HepG2 (cell line): Measurements from ENCODE around the gene LCE2A. TPM values are rescaled to one million over a fixed set of nuclear protein-coding genes. Genes with fewer than 3 reads are reported as not detected.

Experiments
- ATAC-seq: fragments of 200-7000 bp; cut with Tn5 transposase; 3 replicates; pipeline ENCODE4 v1.9.1; 2020; ENCODE audit warnings: mild to moderate bottlenecking, moderate library complexity
- BruUV-seq: library from RNA; stranded (reverse); fragments of 400-500 nt; replicated peaks from 2 replicates; lab custom pipeline; 2021; lab: Mats Ljungman, UMichigan
- CTCF ChIA-PET: fragments of 300-600 bp; formaldehyde crosslinking; extraction: SDS; loops from one replicate; lab custom pipeline; 2021; ENCODE audit warnings: low total read pairs, inconsistent platforms, low intra/inter-chr PET ratio; lab: Yijun Ruan, JAX
- POLR2A ChIA-PET: fragments of 350-600 bp; sonication (Branson Sonifier 250); formaldehyde crosslinking; loops from one replicate; lab custom pipeline; 2020; ENCODE audit warnings: antibody characterized with exemption, inconsistent platforms; lab: Yijun Ruan, JAX
- DNase-seq: peaks from one replicate; pipeline ENCODE4 v3.0.0-alpha.2; 2015; ENCODE audit warnings: low spot score
- FAIRE-seq: peaks from 3 replicates; lab custom pipeline; 2011; peaks lifted over from hg19 to GRCh38; lab: Jason Lieb, UNC
- H2AFZ ChIP-seq: one replicate; pipeline ENCODE4 v1.6.1; 2011; ENCODE audit warnings: low read length, inconsistent platforms
- H3K27ac ChIP-seq: fragments of 300-600 bp; 3 replicates; pipeline ENCODE4 v1.8.0; 2011; ENCODE audit warnings: mixed run types, mild to moderate bottlenecking, mixed read lengths, low read length, inconsistent platforms; ENCODE audit not compliant: insufficient read depth; ENCODE audit errors: extremely low read length
- H3K27me3 ChIP-seq, 2 experiments: fragments of 200-600 bp in 1 of 2; 2 replicates in 1 of 2; 3 replicates in 1 of 2; pipeline versions ENCODE4 v1.6.0 to v1.8.0; 2011; ENCODE audit warnings: low read length in 2 of 2, mild to moderate bottlenecking in 2 of 2, moderate library complexity in 2 of 2, inconsistent platforms in 1 of 2; ENCODE audit not compliant: insufficient read depth in 2 of 2, control insufficient read depth in 1 of 2
- H3K36me3 ChIP-seq, 2 experiments: fragments of 200-600 bp in 1 of 2; replicated peaks in 1 of 2; 2 replicates in 1 of 2; 3 replicates in 1 of 2; pipeline versions ENCODE4 v1.5.1 to v1.8.0; 2011; ENCODE audit warnings: low read length in 2 of 2, inconsistent platforms in 1 of 2; ENCODE audit not compliant: insufficient read depth in 2 of 2, control insufficient read depth in 1 of 2
- H3K4me1 ChIP-seq: 2 replicates; pipeline ENCODE4 v1.5.1; 2012; ENCODE audit warnings: low read length, inconsistent platforms; ENCODE audit not compliant: insufficient read depth
- H3K4me2 ChIP-seq: 2 replicates; pipeline ENCODE4 v1.6.0; 2011; ENCODE audit warnings: low read depth, low read length, inconsistent platforms
- H3K4me3 ChIP-seq, 3 experiments: fragments of 200-600 bp in 1 of 3; sonication (generic), shearing (Covaris generic) in 1 of 3; replicated peaks in 1 of 3; 2 replicates each; pipeline ENCODE4 v1.5.1; 2011 to 2016; ENCODE audit warnings: low read length in 3 of 3, inconsistent platforms in 2 of 3, low read depth in 2 of 3, mild to moderate bottlenecking in 2 of 3, control low read depth in 1 of 3, mixed read lengths in 1 of 3; ENCODE audit not compliant: insufficient read depth in 1 of 3
- H3K79me2 ChIP-seq: one replicate; pipeline ENCODE4 v1.6.1; 2011; ENCODE audit warnings: low read length, inconsistent platforms; ENCODE audit not compliant: insufficient read depth
- H3K9ac ChIP-seq: 2 replicates; pipeline ENCODE4 v1.6.0; 2011; ENCODE audit warnings: mild to moderate bottlenecking, low read depth, low read length, inconsistent platforms; ENCODE audit not compliant: insufficient read depth
- H3K9me3 ChIP-seq: 2 replicates; pipeline ENCODE4 v1.5.1; 2012; ENCODE audit warnings: mild to moderate bottlenecking, low read length
- H4K20me1 ChIP-seq: 2 replicates; pipeline ENCODE4 v1.6.0; 2011; ENCODE audit warnings: inconsistent platforms, mild to moderate bottlenecking, low read length, moderate library complexity; ENCODE audit not compliant: insufficient read depth
- ASH2L ChIP-seq: fragments of 300-600, 200-600 bp; sonication (generic); IDR thresholded peaks from 2 replicates; pipeline ENCODE4 v1.7.0; 2017; ENCODE audit warnings: low read depth, mild to moderate bottlenecking, moderate library complexity, mixed read lengths, low read length; ENCODE audit not compliant: insufficient read length
- EHMT2 ChIP-seq: fragments of 200-600 bp; sonication (generic); IDR thresholded peaks from 2 replicates; pipeline ENCODE4 v1.7.0; 2017; ENCODE audit warnings: antibody characterized with exemption, low read depth, low read length, borderline replicate concordance
- FOXA3 ChIP-seq: IDR thresholded peaks from 2 replicates; pipeline ENCODE4 v1.6.1; 2016; ENCODE audit warnings: missing genetic modification reagents, missing compliant biosample characterization
- HNF4A ChIP-seq: sonication (generic); formaldehyde crosslinking; IDR thresholded peaks from 2 replicates; pipeline ENCODE4 v1.4.0; 2020; ENCODE audit warnings: missing genetic modification reagents
- JDP2 ChIP-seq: sonication (generic); formaldehyde crosslinking; IDR thresholded peaks from 2 replicates; pipeline ENCODE4 v1.8.1; 2022; ENCODE audit warnings: missing genetic modification reagents, borderline replicate concordance
- KMT2B ChIP-seq: IDR thresholded peaks from 2 replicates; pipeline ENCODE4 v1.6.1; 2016; ENCODE audit warnings: missing genetic modification reagents, missing compliant biosample characterization
- NONO ChIP-seq, 2 experiments: fragments of 450-650 bp in 1 of 2; sonication (generic) in 1 of 2; formaldehyde crosslinking in 1 of 2; IDR thresholded peaks in 1 of 2; conservative IDR thresholded peaks in 1 of 2; 2 replicates each; pipeline versions ENCODE4 v1.6.1 to v1.8.0; 2017 to 2022; ENCODE audit warnings: mild to moderate bottlenecking in 1 of 2, missing genetic modification reagents in 1 of 2, moderate library complexity in 1 of 2
- NR1H2 ChIP-seq: sonication (generic); formaldehyde crosslinking; IDR thresholded peaks from 2 replicates; pipeline ENCODE4 v1.8.1; 2022; ENCODE audit warnings: low read depth, missing genetic modification reagents, borderline replicate concordance
- SRSF9 ChIP-seq: fragments of 200-400 bp; formaldehyde crosslinking; IDR thresholded peaks from 2 replicates; pipeline ENCODE4 v1.6.1; 2018; ENCODE audit warnings: borderline replicate concordance, mild to moderate bottlenecking, low read depth, low read length; ENCODE audit not compliant: insufficient read depth, poor library complexity, severe bottlenecking
- STAG1 ChIP-seq: sonication (generic); formaldehyde crosslinking; IDR thresholded peaks from 2 replicates; pipeline ENCODE4 v1.4.0; 2020; ENCODE audit warnings: missing genetic modification reagents
- TP53 ChIP-seq: sonication (generic); formaldehyde crosslinking; conservative IDR thresholded peaks from 2 replicates; pipeline ENCODE4 v1.4.0; 2020; ENCODE audit warnings: missing genetic modification reagents
- ZBTB10 ChIP-seq: sonication (generic); formaldehyde crosslinking; IDR thresholded peaks from 2 replicates; pipeline ENCODE4 v1.4.0; 2020; ENCODE audit warnings: missing genetic modification reagents, borderline replicate concordance
- ZMYM2 ChIP-seq: sonication (generic); formaldehyde crosslinking; IDR thresholded peaks from 2 replicates; pipeline ENCODE4 v1.8.0; 2022; ENCODE audit warnings: mild to moderate bottlenecking, missing genetic modification reagents
- ZNF12 ChIP-seq: sonication (generic); formaldehyde crosslinking; IDR thresholded peaks from 2 replicates; pipeline ENCODE4 v1.5.0; 2020; ENCODE audit warnings: missing genetic modification reagents
- ZNF143 ChIP-seq: sonication (generic); formaldehyde crosslinking; IDR thresholded peaks from 2 replicates; pipeline ENCODE4 v1.4.0; 2020; ENCODE audit warnings: missing genetic modification reagents
- ZNF496 ChIP-seq: sonication (generic); formaldehyde crosslinking; IDR thresholded peaks from 2 replicates; pipeline ENCODE4 v1.8.1; 2023; ENCODE audit warnings: mild to moderate bottlenecking, moderate library complexity, missing genetic modification reagents; ENCODE audit not compliant: insufficient replicate concordance
- ZNF782 ChIP-seq: sonication (generic); formaldehyde crosslinking; IDR thresholded peaks from 2 replicates; pipeline ENCODE4 v1.4.0; 2020; ENCODE audit warnings: missing genetic modification reagents, mild to moderate bottlenecking, borderline replicate concordance
- ZSCAN9 ChIP-seq: IDR thresholded peaks from 2 replicates; pipeline ENCODE4 v1.6.1; 2016; ENCODE audit warnings: borderline replicate concordance
- WGBS: methylation state at CpG from one replicate; pipeline ENCODE4 v1.1.6; 2017; ENCODE audit warnings: low lambda C conversion rate; 5-methylcytosine and 5-hydroxymethylcytosine counted together
- in situ Hi-C: cut with HindIII; loops from 2 replicates; pipeline ENCODE4 v1.10.0; 2017; ENCODE audit warnings: low pct_unique_long_range_greater_than_20kb; ENCODE audit not compliant: extremely low pct_ligation_motif_present
- intact Hi-C: fragments of 100-400 bp; cut with micrococcal nuclease; formaldehyde crosslinking; loops from one replicate; pipeline ENCODE4 v1.10.0; 2022; ENCODE audit not compliant: unreplicated experiment
- polyA plus RNA-seq, 8 experiments: library from polyadenylated mRNA; depleted of rRNA in 3 of 8; stranded (reverse) in 7 of 8; unstranded in 1 of 8; fragments of >200 nt; fragmentation: Illumina TruSeq in 4 of 8; extraction: Trizol in 4 of 8; gene quantifications; 2 replicates each; pipeline versions ENCODE4 v1.2.1 to v1.2.3, GENCODE V29; 2011 to 2016; ENCODE audit warnings: low read depth in 4 of 8, missing spikeins in 1 of 8, mixed read lengths in 1 of 8; ENCODE audit not compliant: insufficient read depth in 1 of 8
- total RNA-seq, 5 experiments: library from RNA; depleted of rRNA; stranded (reverse); fragments of >200 nt; fragmentation: Illumina TruSeq; extraction: Trizol; gene quantifications; 2 replicates each; pipeline ENCODE4 v1.2.3, GENCODE V29; 2016; ENCODE audit warnings: low read depth in 1 of 5

The LCE2A gene
- total and polyA plus RNA-seq, 2 of the 13 experiments (the other 11 are each of a cell fraction or from before 2014, with no cell fraction given) = not detected

- Histone ChIP-seq H3K4me2 (no peak overlapping the region), H3K9ac (no peak overlapping the region), H4K20me1 (no peaks in the 10 kb centered on the region), H3K79me2 (no peaks in the 10 kb centered on the region), H3K27me3 (no peaks in the 10 kb centered on the region), H3K36me3 (no peaks in the 10 kb centered on the region), H3K4me1 (peaks cover 8% of the 10 kb centered on the region; the same call in 1 of the 2 replicates), H3K4me3 (no peak overlapping the region), H3K27ac (no peak overlapping the region), H2AFZ (no peak overlapping the region), H3K9me3 (no peaks in the 10 kb centered on the region)
- POLR2A ChIA-PET = no interaction called here
- DNase-seq (no peak), ATAC-seq (no peak), FAIRE-seq (no peak)
- no peak for TF ChIP-seq ASH2L
- no peak for TF ChIP-seq ZSCAN9 (CRISPR knock-in tag)
- TF ChIP-seq ZNF496 (CRISPR knock-in tag) = no peak
- TF ChIP-seq STAG1 = no peak
- TF ChIP-seq FOXA3 (CRISPR knock-in tag) = no peak
- TF ChIP-seq KMT2B (CRISPR knock-in tag) = no peak
- TF ChIP-seq JDP2 (CRISPR knock-in tag) = no peak
- no peak for TF ChIP-seq HNF4A (CRISPR knock-in tag)
- TF ChIP-seq ZMYM2 (CRISPR knock-in tag) = no peak
- no peak for TF ChIP-seq ZNF782 (CRISPR knock-in tag)
- TF ChIP-seq NONO (IDR thresholded peaks at IDR 0.05) = no peak
- TF ChIP-seq NONO (CRISPR knock-in tag; conservative IDR thresholded peaks at IDR 0.05) = no peak
- TF ChIP-seq ZBTB10 (CRISPR knock-in tag) = no peak
- TF ChIP-seq ZNF12 = no peak
- no peak for TF ChIP-seq TP53 (CRISPR knock-in tag)
- no peak for TF ChIP-seq ZNF143 (CRISPR knock-in tag)
- TF ChIP-seq EHMT2 = no peak
- no peak for TF ChIP-seq NR1H2 (CRISPR knock-in tag)
- TF ChIP-seq SRSF9 = no peak
- BruUV-seq = no TSS peak
- in situ Hi-C loops (no loop called here), intact Hi-C loops (no loop called here)
- CTCF ChIA-PET = no interaction called here
- WGBS = 32% methylated on average over 5 of the region's 5 CpGs
Observed at GRCh38 chr1:152737997-152738396, 39.9 kb downstream of the LCE2A start.
